ENCODE results near the gene RPL28. TPM values are rescaled to one million over a fixed set of nuclear protein-coding genes. Genes with fewer than 3 reads are reported as not detected.

The RPL28 gene
- total and polyA plus RNA-seq, 2 of the 13 experiments (the other 11 are each of a cell fraction or from before 2014, with no cell fraction given): 105 to 420 TPM

GRCh38 chr19:55339105-55339888 is 46.4 kb upstream of the RPL28 start, which contains the start of gene KMT5C (continued):
- TF ChIP-seq ZNF619 (CRISPR knock-in tag; IDR thresholded peaks at IDR 0.05): no peak
- TF ChIP-seq KLF12 (CRISPR knock-in tag; IDR thresholded peaks at IDR 0.05; ENCODE audit: borderline replicate concordance): 0 out of 2 replicates have a peak, but pooled peaks have one; percentile 18
- TF ChIP-seq ZNF501 (CRISPR knock-in tag; IDR thresholded peaks at IDR 0.05): peak; percentile 6; the same call in 1 of the 2 replicates
- peak; percentile 23 for TF ChIP-seq PHF5A (CRISPR knock-in tag; IDR thresholded peaks at IDR 0.05; ENCODE audit: low read depth, unreplicated experiment)
- TF ChIP-seq POLR2G (IDR thresholded peaks at IDR 0.05; ENCODE audit: low read depth, low read length): no peak
- TF ChIP-seq SOX13 (IDR thresholded peaks at IDR 0.05): no peak
- TF ChIP-seq SOX13 (CRISPR knock-in tag; conservative IDR thresholded peaks at IDR 0.05 in 1 of 2, IDR thresholded peaks at IDR 0.05 in 1 of 2): no peak
- TF ChIP-seq NCOA1 (CRISPR knock-in tag; IDR thresholded peaks at IDR 0.05): no peak
- TF ChIP-seq ZNF605 (CRISPR knock-in tag; IDR thresholded peaks at IDR 0.05): no peak
- TF ChIP-seq EEA1 (CRISPR knock-in tag; IDR thresholded peaks at IDR 0.05; ENCODE audit: borderline replicate concordance): no peak
- TF ChIP-seq MIXL1 (CRISPR knock-in tag; IDR thresholded peaks at IDR 0.05): no peak
- no peak for TF ChIP-seq PRPF4 (IDR thresholded peaks at IDR 0.05; ENCODE audit: low read depth, low read length, poor library complexity, severe bottlenecking)
- no peak for TF ChIP-seq ZSCAN20 (CRISPR knock-in tag; IDR thresholded peaks at IDR 0.05; ENCODE audit: borderline replicate concordance)
- no peak for TF ChIP-seq ATF4 (CRISPR knock-in tag; IDR thresholded peaks at IDR 0.05)
- TF ChIP-seq, protein P1, sequence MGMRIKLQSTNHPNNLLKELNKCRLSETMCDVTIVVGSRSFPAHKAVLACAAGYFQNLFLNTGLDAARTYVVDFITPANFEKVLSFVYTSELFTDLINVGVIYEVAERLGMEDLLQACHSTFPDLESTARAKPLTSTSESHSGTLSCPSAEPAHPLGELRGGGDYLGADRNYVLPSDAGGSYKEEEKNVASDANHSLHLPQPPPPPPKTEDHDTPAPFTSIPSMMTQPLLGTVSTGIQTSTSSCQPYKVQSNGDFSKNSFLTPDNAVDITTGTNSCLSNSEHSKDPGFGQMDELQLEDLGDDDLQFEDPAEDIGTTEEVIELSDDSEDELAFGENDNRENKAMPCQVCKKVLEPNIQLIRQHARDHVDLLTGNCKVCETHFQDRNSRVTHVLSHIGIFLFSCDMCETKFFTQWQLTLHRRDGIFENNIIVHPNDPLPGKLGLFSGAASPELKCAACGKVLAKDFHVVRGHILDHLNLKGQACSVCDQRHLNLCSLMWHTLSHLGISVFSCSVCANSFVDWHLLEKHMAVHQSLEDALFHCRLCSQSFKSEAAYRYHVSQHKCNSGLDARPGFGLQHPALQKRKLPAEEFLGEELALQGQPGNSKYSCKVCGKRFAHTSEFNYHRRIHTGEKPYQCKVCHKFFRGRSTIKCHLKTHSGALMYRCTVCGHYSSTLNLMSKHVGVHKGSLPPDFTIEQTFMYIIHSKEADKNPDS (CRISPR knock-in tag; IDR thresholded peaks at IDR 0.05): no peak
- no peak for TF ChIP-seq ZNF558 (CRISPR knock-in tag; IDR thresholded peaks at IDR 0.05; ENCODE audit: borderline replicate concordance)
- no peak for TF ChIP-seq ZNF737 (CRISPR knock-in tag; IDR thresholded peaks at IDR 0.05; ENCODE audit: borderline replicate concordance)
- TF ChIP-seq, protein P2, sequence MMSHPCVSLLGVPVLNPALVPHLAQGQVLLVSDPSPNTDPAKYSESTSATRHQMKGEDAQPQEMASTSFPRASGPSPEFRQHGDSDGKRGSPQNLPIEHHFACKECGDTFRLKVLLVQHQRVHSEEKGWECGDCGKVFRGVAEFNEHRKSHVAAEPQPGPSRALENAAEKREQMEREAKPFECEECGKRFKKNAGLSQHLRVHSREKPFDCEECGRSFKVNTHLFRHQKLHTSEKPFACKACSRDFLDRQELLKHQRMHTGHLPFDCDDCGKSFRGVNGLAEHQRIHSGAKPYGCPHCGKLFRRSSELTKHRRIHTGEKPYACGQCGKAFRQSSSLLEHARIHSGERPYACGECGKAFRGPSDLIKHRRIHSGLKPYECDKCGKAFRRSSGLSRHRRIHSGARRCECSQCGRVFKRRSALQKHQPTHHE (CRISPR knock-in tag; IDR thresholded peaks at IDR 0.05; ENCODE audit: borderline replicate concordance): no peak
- no peak for TF ChIP-seq TAF15 (IDR thresholded peaks at IDR 0.05; ENCODE audit: low read depth, low read length, poor library complexity, severe bottlenecking)
- TF ChIP-seq HOXA9 (CRISPR knock-in tag; IDR thresholded peaks at IDR 0.05; ENCODE audit: borderline replicate concordance): no peak
- no peak for TF ChIP-seq ZNF713 (CRISPR knock-in tag; IDR thresholded peaks at IDR 0.05)
- no peak for TF ChIP-seq ZNF549 (CRISPR knock-in tag; IDR thresholded peaks at IDR 0.05)
- TF ChIP-seq ZFP1 (CRISPR knock-in tag; IDR thresholded peaks at IDR 0.05): no peak
- peak; percentile 84; the same call in 1 of the 2 replicates for TF ChIP-seq PCBP1 (IDR thresholded peaks at IDR 0.05; ENCODE audit: borderline replicate concordance, low read depth, low read length)
- no peak for TF ChIP-seq IRF9 (CRISPR knock-in tag; IDR thresholded peaks at IDR 0.05; ENCODE audit: borderline replicate concordance)

Measured in HepG2 (cell line).